ENCODE results near the gene ELFN1. TPM values are rescaled to one million over a fixed set of nuclear protein-coding genes. Genes with fewer than 3 reads are reported as not detected.

The ELFN1 gene
- total and polyA plus RNA-seq, 10 of the 15 experiments (the other 5 are each of a cell fraction or from before 2014, with no cell fraction given): 0.04 TPM; not detected in 9

DNA sequence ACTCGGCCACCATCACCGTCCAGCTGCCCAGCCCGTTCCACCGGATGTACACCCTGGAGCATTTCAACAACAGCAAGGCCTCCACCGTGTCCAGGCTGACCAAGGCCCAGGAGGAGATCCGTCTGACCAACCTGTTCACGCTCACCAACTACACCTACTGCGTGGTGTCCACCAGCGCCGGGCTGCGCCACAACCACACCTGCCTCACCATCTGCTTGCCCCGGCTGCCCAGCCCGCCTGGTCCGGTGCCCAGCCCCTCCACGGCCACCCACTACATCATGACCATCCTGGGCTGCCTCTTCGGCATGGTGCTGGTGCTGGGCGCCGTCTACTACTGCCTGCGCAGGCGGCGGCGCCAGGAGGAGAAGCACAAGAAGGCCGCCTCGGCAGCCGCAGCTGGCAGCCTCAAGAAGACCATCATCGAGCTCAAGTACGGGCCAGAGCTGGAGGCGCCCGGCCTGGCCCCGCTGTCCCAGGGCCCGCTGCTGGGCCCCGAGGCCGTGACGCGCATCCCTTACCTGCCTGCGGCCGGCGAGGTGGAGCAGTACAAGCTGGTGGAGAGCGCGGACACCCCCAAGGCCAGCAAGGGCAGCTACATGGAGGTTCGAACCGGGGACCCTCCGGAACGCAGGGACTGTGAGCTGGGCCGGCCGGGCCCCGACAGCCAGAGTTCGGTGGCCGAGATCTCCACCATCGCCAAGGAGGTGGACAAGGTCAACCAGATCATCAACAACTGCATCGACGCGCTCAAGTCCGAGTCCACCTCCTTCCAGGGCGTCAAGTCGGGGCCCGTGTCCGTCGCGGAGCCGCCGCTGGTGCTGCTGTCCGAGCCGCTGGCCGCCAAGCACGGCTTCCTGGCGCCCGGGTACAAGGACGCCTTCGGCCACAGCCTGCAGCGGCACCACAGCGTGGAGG is 75.8 kb downstream of the ELFN1 start:
- no peaks in the 10 kb centered on the region for H3K27me3 ChIP-seq (replicated peaks in 1 of 2; ENCODE audit: control insufficient read depth in 2 of 2, insufficient read depth in 2 of 2, low read length in 1 of 2)
- ChIA-PET RAD21 (ENCODE audit: unreplicated experiment) (no interaction called here), SMC1A (ENCODE audit: uncharacterized antibody, unreplicated experiment) (no interaction called here), POLR2A (no interaction called here), CTCF (no interaction called here)
- no peaks in the 10 kb centered on the region for H3K79me2 ChIP-seq (ENCODE audit: control insufficient read depth, insufficient read depth, low read length)
- no peak overlapping the region for H3K4me3 ChIP-seq
- H2AFZ ChIP-seq (ENCODE audit: control insufficient read depth, low read depth, low read length): no peak overlapping the region
- no TSS peak for BruUV-seq (replicated peaks)
- H3K27ac ChIP-seq (ENCODE audit: control insufficient read depth, insufficient read depth): no peak overlapping the region
- in situ Hi-C loops (cut with MboI) (no loop called here), intact Hi-C loops (cut with micrococcal nuclease; ENCODE audit: unreplicated experiment) (no loop called here)
- no peak overlapping the region for H3K9ac ChIP-seq (ENCODE audit: control insufficient read depth, insufficient read depth, low read length)
- H3K36me3 ChIP-seq (ENCODE audit: control insufficient read depth in 2 of 2, insufficient read depth in 2 of 2, low read length in 1 of 2): no peaks in the 10 kb centered on the region
- ATAC-seq (no peak), DNase-seq (ENCODE audit: low read depth, low spot score) (no peak), FAIRE-seq (no peak)
- no peak overlapping the region for H3K4me2 ChIP-seq (ENCODE audit: control insufficient read depth, insufficient read depth)
- H3K4me1 ChIP-seq (ENCODE audit: control insufficient read depth, insufficient read depth, low read length): no peaks in the 10 kb centered on the region
- WGBS (ENCODE audit: insufficient coverage, insufficient replicate concordance, low lambda C conversion rate, missing lambda C conversion rate): 94% methylated on average over 69 of the region's 72 CpGs
- no peaks in the 10 kb centered on the region; the same call in 2 of the 3 replicates for H3K9me3 ChIP-seq (replicated peaks; ENCODE audit: control insufficient read depth, insufficient read depth, low read length)
- no peaks in the 10 kb centered on the region for H4K20me1 ChIP-seq (ENCODE audit: control insufficient read depth, insufficient read depth)
- TF ChIP-seq RFX5 (IDR thresholded peaks at IDR 0.05; ENCODE audit: low read depth, low read length) (no peak), NRF1 (conservative IDR thresholded peaks at IDR 0.05; ENCODE audit: low read depth, low read length) (no peak), ASH2L (IDR thresholded peaks at IDR 0.05; ENCODE audit: borderline replicate concordance, low read depth) (no peak), NBN (IDR thresholded peaks at IDR 0.05) (no peak), MAX (IDR thresholded peaks at IDR 0.05; ENCODE audit: low read depth, low read length) (no peak), PAX8 (IDR thresholded peaks at IDR 0.05) (no peak), RAD51 (IDR thresholded peaks at IDR 0.05) (no peak)
- TF ChIP-seq, protein P1, sequence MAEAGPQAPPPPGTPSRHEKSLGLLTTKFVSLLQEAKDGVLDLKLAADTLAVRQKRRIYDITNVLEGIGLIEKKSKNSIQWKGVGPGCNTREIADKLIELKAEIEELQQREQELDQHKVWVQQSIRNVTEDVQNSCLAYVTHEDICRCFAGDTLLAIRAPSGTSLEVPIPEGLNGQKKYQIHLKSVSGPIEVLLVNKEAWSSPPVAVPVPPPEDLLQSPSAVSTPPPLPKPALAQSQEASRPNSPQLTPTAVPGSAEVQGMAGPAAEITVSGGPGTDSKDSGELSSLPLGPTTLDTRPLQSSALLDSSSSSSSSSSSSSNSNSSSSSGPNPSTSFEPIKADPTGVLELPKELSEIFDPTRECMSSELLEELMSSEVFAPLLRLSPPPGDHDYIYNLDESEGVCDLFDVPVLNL (IDR thresholded peaks at IDR 0.05; ENCODE audit: low read depth, low read length): no peak

Data from GM12878 (cell line).